NK-92 treated with Interleukin-12 subunit alpha and Interleukin-12 subunit beta, amount 100 ng/mL, for 24 hours (cell line): ENCODE data around the gene KLHDC9.
"Not testable (repeated sequence)": the region's sequence is repeated elsewhere in the genome, so short reads cannot be mapped to it uniquely, and the experiment has no call there.

ENCODE experiments used
- DNase-seq: peaks from one replicate; lab custom pipeline; 2025; lab: John Stamatoyannopoulos, UW

Gene KLHDC9

GRCh38 chr1:161096530-161096929 is 1.6 kb upstream of the KLHDC9 start:
- DNase-seq = no peak

- DNase-seq = no peak
Measured at GRCh38 chr1:161099090-161099802, 1.1 kb downstream of the KLHDC9 start.

- DNase-seq = no peak
Measured at GRCh38 chr1:161100556-161100955, 2.4 kb downstream of the KLHDC9 start.

GRCh38 chr1:161106431-161106830 is 8.3 kb downstream of the KLHDC9 start:
- DNase-seq = no peak

GRCh38 chr1:161111117-161111516 is 13.0 kb downstream of the KLHDC9 start:
- DNase-seq = no peak

GRCh38 chr1:161111527-161111926 is 13.4 kb downstream of the KLHDC9 start:
- no peak for DNase-seq

- DNase-seq = no peak
Measured at GRCh38 chr1:161113915-161114314, 15.8 kb downstream of the KLHDC9 start.

- no peak for DNase-seq
Measured at GRCh38 chr1:161114556-161114955, 16.4 kb downstream of the KLHDC9 start.

- peak; percentile 28 for DNase-seq
Measured at GRCh38 chr1:161115132-161115711, 17.1 kb downstream of the KLHDC9 start.

- not testable (repeated sequence) for DNase-seq
Measured at GRCh38 chr1:161115961-161116360, 17.8 kb downstream of the KLHDC9 start.

- peak; percentile 77 for DNase-seq
Measured at GRCh38 chr1:161117759-161118581, 19.8 kb downstream of the KLHDC9 start, which contains the start of the genes NIT1 and PFDN2. NIT1 (plus strand) TSS chr1:161118105; CDS start chr1:161118177, 72 bp downstream. PFDN2 (minus strand) TSS chr1:161118037; CDS start chr1:161118026, 11 bp downstream.

- DNase-seq = no peak
Measured at GRCh38 chr1:161119092-161119903, 21.1 kb downstream of the KLHDC9 start.

- no peak for DNase-seq
Measured at GRCh38 chr1:161121042-161121650, 23.0 kb downstream of the KLHDC9 start.

- no peak for DNase-seq
Measured at GRCh38 chr1:161121834-161122233, 23.7 kb downstream of the KLHDC9 start.

GRCh38 chr1:161122967-161123366 is 24.8 kb downstream of the KLHDC9 start:
- DNase-seq = no peak

- DNase-seq = no peak
Measured at GRCh38 chr1:161127649-161128048, 29.5 kb downstream of the KLHDC9 start.

GRCh38 chr1:161128591-161129420 is 30.6 kb downstream of the KLHDC9 start:
- DNase-seq = no peak

- no peak for DNase-seq
Measured at GRCh38 chr1:161130266-161130665, 32.1 kb downstream of the KLHDC9 start.

- DNase-seq = no peak
Measured at GRCh38 chr1:161131523-161132409, 33.6 kb downstream of the KLHDC9 start.
